Measurements from ENCODE around the gene GSG1. TPM values are rescaled to one million over a fixed set of nuclear protein-coding genes. Genes with fewer than 3 reads are reported as not detected.

The GSG1 gene
- total RNA-seq, 5 donors from 2014 or later (not counting 1 experiment from before 2014, with no cell fraction given), result not detected

- no peak for ATAC-seq (replicated peaks in 1 of 4)
- no peaks in the 10 kb centered on the region for H3K4me1 ChIP-seq (ENCODE audit: control insufficient read depth in 1 of 2, extremely low read depth in 1 of 2, insufficient read depth in 2 of 2, low read length in 2 of 2)
- H3K4me3 ChIP-seq (ENCODE audit: control insufficient read depth in 1 of 2, extremely low read depth in 1 of 2, low read length in 1 of 2), result no peak overlapping the region
- Mint-ChIP-seq H3K27ac (no peak overlapping the region), H3K4me3 (no peak overlapping the region), H3K27me3 (no peaks in the 10 kb centered on the region), H3K4me1 (no peaks in the 10 kb centered on the region), H3K36me3 (no peaks in the 10 kb centered on the region), H3K9me3 (no peaks in the 10 kb centered on the region)
- DNase-seq, result no peak
- no peak overlapping the region for H3K27ac ChIP-seq (ENCODE audit: low read length)
- H3K27me3 ChIP-seq (replicated peaks in 1 of 2; ENCODE audit: control insufficient read depth in 2 of 2, extremely low read depth in 1 of 2, insufficient read depth in 2 of 2, low read length in 1 of 2), result peaks cover 0 to 2% of the 10 kb centered on the region in 2 experiments
- ChIA-PET CTCF (no interaction called here), POLR2A (no interaction called here)
- no peaks in the 10 kb centered on the region for H3K9me3 ChIP-seq
- WGBS (ENCODE audit: insufficient coverage), result 77% methylated on average over 6 of the region's 8 CpGs
- no peaks in the 10 kb centered on the region for H3K36me3 ChIP-seq (ENCODE audit: control insufficient read depth in 2 of 2, extremely low read depth in 1 of 2, insufficient read depth in 1 of 2, low read length in 1 of 2)
Measured at GRCh38 chr12:13124656-13125505, 21.4 kb upstream of the GSG1 start.

- no peaks in the 10 kb centered on the region for H3K4me1 Mint-ChIP-seq
- WGBS (ENCODE audit: insufficient coverage), result 92% methylated on average over 5 of the region's 5 CpGs
- no peak for ATAC-seq (replicated peaks in 1 of 4)
Measured at GRCh38 chr12:13121568-13121967, 18.1 kb upstream of the GSG1 start.

DNA sequence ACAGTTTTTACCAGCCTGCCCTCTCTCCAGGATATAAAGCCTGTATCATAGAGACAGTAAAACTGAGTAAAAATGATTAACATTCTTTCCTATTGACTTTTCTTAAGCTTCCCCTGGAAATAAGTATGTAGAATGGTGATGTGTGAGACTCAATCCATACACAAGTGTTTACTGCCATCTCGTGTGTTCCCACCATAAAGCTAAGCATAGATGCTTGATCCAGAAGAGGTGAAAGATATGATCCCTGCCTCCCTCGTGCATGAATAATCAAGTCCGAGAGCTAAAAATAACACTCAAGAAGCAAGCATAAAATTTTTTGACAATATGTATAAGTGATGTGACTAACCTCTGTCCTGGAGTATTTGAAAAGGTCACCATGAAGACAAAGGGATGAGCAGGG lies 16.9 kb upstream of the GSG1 start:
- POLR2A ChIA-PET, result no interaction called here
- Histone ChIP-seq H3K4me1 (ENCODE audit: control insufficient read depth in 1 of 2, extremely low read depth in 1 of 2, insufficient read depth in 2 of 2, low read length in 2 of 2) (no peaks in the 10 kb centered on the region), H3K4me3 (ENCODE audit: control insufficient read depth in 1 of 2, extremely low read depth in 1 of 2, low read length in 1 of 2) (no peak overlapping the region), H3K27me3 (replicated peaks in 1 of 2; ENCODE audit: control insufficient read depth in 2 of 2, extremely low read depth in 1 of 2, insufficient read depth in 2 of 2, low read length in 1 of 2) (peaks cover 0 to under 1% of the 10 kb centered on the region in 2 experiments), H3K9me3 (no peaks in the 10 kb centered on the region), H3K27ac (ENCODE audit: low read length) (no peak overlapping the region), H3K36me3 (ENCODE audit: control insufficient read depth in 2 of 2, extremely low read depth in 1 of 2, insufficient read depth in 1 of 2, low read length in 1 of 2) (no peaks in the 10 kb centered on the region)
- no peak overlapping the region for H3K27ac Mint-ChIP-seq
- no CpG with 5 or more reads among the region's 3 CpGs for WGBS (ENCODE audit: insufficient coverage)
- H3K36me3 Mint-ChIP-seq, result no peaks in the 10 kb centered on the region
- CTCF ChIA-PET, result no interaction called here
- H3K27me3 Mint-ChIP-seq, result peaks cover 0 to 4% of the 10 kb centered on the region in 2 donors
- H3K9me3 Mint-ChIP-seq, result no peaks in the 10 kb centered on the region
- no peaks in the 10 kb centered on the region for H3K4me1 Mint-ChIP-seq
- no peak overlapping the region for H3K4me3 Mint-ChIP-seq
- DNase-seq, result no peak
- ATAC-seq (replicated peaks in 1 of 4), result no peak

More at GRCh38 chr12:13121568-13121967, 18.1 kb upstream of the GSG1 start:
- H3K4me3 Mint-ChIP-seq, result no peak overlapping the region
- Histone ChIP-seq H3K27ac (ENCODE audit: low read length) (no peak overlapping the region), H3K27me3 (replicated peaks in 1 of 2; ENCODE audit: control insufficient read depth in 2 of 2, extremely low read depth in 1 of 2, insufficient read depth in 2 of 2, low read length in 1 of 2) (peaks cover 0 to 2% of the 10 kb centered on the region in 2 experiments), H3K36me3 (ENCODE audit: control insufficient read depth in 2 of 2, extremely low read depth in 1 of 2, insufficient read depth in 1 of 2, low read length in 1 of 2) (no peaks in the 10 kb centered on the region), H3K4me1 (ENCODE audit: control insufficient read depth in 1 of 2, extremely low read depth in 1 of 2, insufficient read depth in 2 of 2, low read length in 2 of 2) (no peaks in the 10 kb centered on the region), H3K9me3 (no peaks in the 10 kb centered on the region), H3K4me3 (ENCODE audit: control insufficient read depth in 1 of 2, extremely low read depth in 1 of 2, low read length in 1 of 2) (no peak overlapping the region)
- no peaks in the 10 kb centered on the region for H3K9me3 Mint-ChIP-seq
- ChIA-PET POLR2A (no interaction called here), CTCF (no interaction called here)
- H3K27me3 Mint-ChIP-seq, result no peaks in the 10 kb centered on the region
- H3K36me3 Mint-ChIP-seq, result no peaks in the 10 kb centered on the region
- DNase-seq, result no peak
- H3K27ac Mint-ChIP-seq, result no peak overlapping the region

DNA sequence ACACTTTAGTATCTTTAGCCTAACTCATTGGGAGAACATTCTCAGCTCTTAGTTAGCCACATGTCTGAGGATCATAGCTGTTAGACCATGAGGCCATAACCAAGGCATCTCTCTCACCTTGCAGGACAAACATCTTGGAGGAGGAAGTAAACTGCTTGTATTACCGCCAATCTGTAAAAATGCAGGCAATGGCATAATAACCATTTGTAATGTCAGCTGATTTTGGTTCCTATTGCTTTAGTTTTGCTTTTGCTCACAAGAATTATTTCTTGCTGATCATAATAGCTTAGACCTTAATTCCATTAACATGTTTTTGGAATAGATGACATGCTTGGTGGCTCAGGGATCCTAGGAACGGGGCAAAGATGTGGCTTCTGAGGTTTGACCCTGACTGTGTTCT lies 16.4 kb upstream of the GSG1 start:
- CTCF ChIA-PET, result no interaction called here
- POLR2A ChIA-PET, result no interaction called here

GRCh38 chr12:13117029-13117428 lies 13.6 kb upstream of the GSG1 start:
- H3K27me3 Mint-ChIP-seq, result peaks cover 7 to 13% of the 10 kb centered on the region in 2 donors
- H3K9me3 Mint-ChIP-seq, result no peaks in the 10 kb centered on the region
- H3K4me1 ChIP-seq (ENCODE audit: control insufficient read depth in 1 of 2, extremely low read depth in 1 of 2, insufficient read depth in 2 of 2, low read length in 2 of 2), result no peaks in the 10 kb centered on the region
- H3K9me3 ChIP-seq, result no peaks in the 10 kb centered on the region
- H3K27ac ChIP-seq (ENCODE audit: low read length), result no peak overlapping the region
- H3K4me1 Mint-ChIP-seq, result no peaks in the 10 kb centered on the region
- no peak overlapping the region for H3K27ac Mint-ChIP-seq
- ATAC-seq (replicated peaks in 1 of 4) (no peak), DNase-seq (no peak)
- H3K27me3 ChIP-seq (replicated peaks in 1 of 2; ENCODE audit: control insufficient read depth in 2 of 2, extremely low read depth in 1 of 2, insufficient read depth in 2 of 2, low read length in 1 of 2), result peaks cover 0 to 4% of the 10 kb centered on the region in 2 experiments
- no peaks in the 10 kb centered on the region for H3K36me3 Mint-ChIP-seq
- no peaks in the 10 kb centered on the region for H3K36me3 ChIP-seq (ENCODE audit: control insufficient read depth in 2 of 2, extremely low read depth in 1 of 2, insufficient read depth in 1 of 2, low read length in 1 of 2)
- H3K4me3 ChIP-seq (ENCODE audit: control insufficient read depth in 1 of 2, extremely low read depth in 1 of 2, low read length in 1 of 2), result no peak overlapping the region
- WGBS (ENCODE audit: insufficient coverage), result 80% methylated on average over 2 of the region's 6 CpGs
- POLR2A ChIA-PET, result interaction anchor here in 1 of 2 donors (0.5 to 0.6 kb wide), 3 partner anchors 19 to 72 kb away, joined by 3 to 9 read pairs (median 3); no protein-coding TSS in a partner anchor
- CTCF ChIA-PET, result interaction anchor here in 1 of 2 donors (0.6 kb wide), 1 partner anchor 95 kb away, joined by 3 read pairs; no protein-coding TSS in a partner anchor
- no peak overlapping the region for H3K4me3 Mint-ChIP-seq

More for the DNA sequence above, 16.4 kb upstream of the GSG1 start:
- WGBS (ENCODE audit: insufficient coverage), result no CpG with 5 or more reads among the region's 2 CpGs
- H3K9me3 Mint-ChIP-seq, result no peaks in the 10 kb centered on the region
- H3K4me3 ChIP-seq (ENCODE audit: control insufficient read depth in 1 of 2, extremely low read depth in 1 of 2, low read length in 1 of 2), result no peak overlapping the region
- no peaks in the 10 kb centered on the region for H3K9me3 ChIP-seq
- DNase-seq (no peak), ATAC-seq (replicated peaks in 1 of 4) (no peak)
- H3K36me3 Mint-ChIP-seq, result no peaks in the 10 kb centered on the region
- H3K4me1 Mint-ChIP-seq, result no peaks in the 10 kb centered on the region
- peaks cover 0 to 3% of the 10 kb centered on the region in 2 experiments for H3K27me3 ChIP-seq (replicated peaks in 1 of 2; ENCODE audit: control insufficient read depth in 2 of 2, extremely low read depth in 1 of 2, insufficient read depth in 2 of 2, low read length in 1 of 2)
- no peak overlapping the region for H3K4me3 Mint-ChIP-seq
- no peaks in the 10 kb centered on the region for H3K4me1 ChIP-seq (ENCODE audit: control insufficient read depth in 1 of 2, extremely low read depth in 1 of 2, insufficient read depth in 2 of 2, low read length in 2 of 2)
- H3K27ac ChIP-seq (ENCODE audit: low read length), result no peak overlapping the region
- no peak overlapping the region for H3K27ac Mint-ChIP-seq
- no peaks in the 10 kb centered on the region for H3K36me3 ChIP-seq (ENCODE audit: control insufficient read depth in 2 of 2, extremely low read depth in 1 of 2, insufficient read depth in 1 of 2, low read length in 1 of 2)
- H3K27me3 Mint-ChIP-seq, result peaks cover 0 to 4% of the 10 kb centered on the region in 2 donors

DNA sequence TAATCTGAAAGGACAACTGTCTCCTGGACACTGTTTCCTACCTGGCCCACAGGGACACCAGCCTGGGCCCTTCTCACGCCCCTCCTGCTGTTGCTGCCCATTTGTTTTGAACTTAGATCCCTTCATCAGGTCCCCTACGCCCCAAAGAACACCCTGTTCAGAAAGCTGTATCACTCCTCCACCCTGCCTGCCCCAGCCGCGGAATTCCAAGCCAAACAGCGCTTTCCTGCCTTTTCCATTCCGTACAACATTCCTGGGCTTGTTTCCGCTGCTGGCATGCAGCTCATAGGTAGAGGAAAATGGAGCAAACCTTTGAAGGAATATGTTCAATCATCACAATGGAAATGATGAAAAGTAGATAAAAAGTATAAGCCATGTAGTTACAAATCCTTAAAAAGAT lies 12.8 kb upstream of the GSG1 start:
- Mint-ChIP-seq H3K9me3 (no peaks in the 10 kb centered on the region), H3K27ac (no peak overlapping the region), H3K4me3 (no peak overlapping the region), H3K36me3 (no peaks in the 10 kb centered on the region), H3K4me1 (no peaks in the 10 kb centered on the region), H3K27me3 (peaks cover 7 to 13% of the 10 kb centered on the region in 2 donors)
- WGBS (ENCODE audit: insufficient coverage), result 71% methylated on average over 1 of the region's 7 CpGs
- Histone ChIP-seq H3K27me3 (replicated peaks in 1 of 2; ENCODE audit: control insufficient read depth in 2 of 2, extremely low read depth in 1 of 2, insufficient read depth in 2 of 2, low read length in 1 of 2) (peaks cover 0 to 6% of the 10 kb centered on the region in 2 experiments), H3K9me3 (no peaks in the 10 kb centered on the region), H3K4me1 (ENCODE audit: control insufficient read depth in 1 of 2, extremely low read depth in 1 of 2, insufficient read depth in 2 of 2, low read length in 2 of 2) (no peaks in the 10 kb centered on the region), H3K27ac (ENCODE audit: low read length) (no peak overlapping the region), H3K4me3 (ENCODE audit: control insufficient read depth in 1 of 2, extremely low read depth in 1 of 2, low read length in 1 of 2) (no peak overlapping the region), H3K36me3 (ENCODE audit: control insufficient read depth in 2 of 2, extremely low read depth in 1 of 2, insufficient read depth in 1 of 2, low read length in 1 of 2) (no peaks in the 10 kb centered on the region)
- POLR2A ChIA-PET, result no interaction called here
- CTCF ChIA-PET, result interaction anchor here in 1 of 2 donors (0.6 kb wide), 1 partner anchor 96 kb away, joined by 3 read pairs; no protein-coding TSS in a partner anchor
- no peak for DNase-seq
- ATAC-seq (replicated peaks in 1 of 4), result no peak
